ENCODE measurements around the gene ARHGAP10.
"Not testable (repeated sequence)": the region's sequence is repeated elsewhere in the genome, so short reads cannot be mapped to it uniquely, and the experiment has no call there.

- not testable (repeated sequence) for TF ChIP-seq MAX (IDR thresholded peaks at IDR 0.05; ENCODE audit: low read depth, low read length); CTCF (IDR thresholded peaks at IDR 0.05; ENCODE audit: low read depth, low read length); POLR2A (IDR thresholded peaks at IDR 0.05; ENCODE audit: extremely low read depth, insufficient read length); MYC (IDR thresholded peaks at IDR 0.05; ENCODE audit: low read depth, low read length)
These were observed 153.3 kb downstream of the ARHGAP10 start for GRCh38 chr4:147885216-147885615.

Measured in NB4 (cell line).